Spinal cord (tissue), 10 donors: Measurements from ENCODE around the gene APOL6. TPM values are rescaled to one million over a fixed set of nuclear protein-coding genes. Genes with fewer than 3 reads are reported as not detected.

Experiments used
- DNase-seq, 6 donors: peaks; one replicate each; pipeline versions ENCODE4 v3.0.0 to v3.0.0-alpha.2; 2013 to 2015; ENCODE audit warnings: low spot score in 6 of 6, low read depth in 4 of 6
- H3K27ac ChIP-seq: one replicate; pipeline ENCODE4 v1.5.1; 2013; ENCODE audit warnings: low read depth, low read length, control low read depth
- H3K27me3 ChIP-seq: one replicate; pipeline ENCODE4 v1.6.1; 2013; ENCODE audit warnings: low read length; ENCODE audit not compliant: control insufficient read depth, insufficient read depth
- H3K36me3 ChIP-seq: one replicate; pipeline ENCODE4 v1.6.1; 2013; ENCODE audit warnings: low read length; ENCODE audit not compliant: control insufficient read depth, insufficient read depth
- H3K4me1 ChIP-seq: one replicate; pipeline ENCODE4 v1.6.1; 2013; ENCODE audit warnings: low read length; ENCODE audit not compliant: control insufficient read depth, insufficient read depth
- H3K4me3 ChIP-seq: one replicate; pipeline ENCODE4 v1.5.1; 2013; ENCODE audit warnings: low read depth, low read length, control low read depth
- H3K9me3 ChIP-seq: one replicate; pipeline ENCODE4 v1.6.1; 2013; ENCODE audit warnings: low read length; ENCODE audit not compliant: control insufficient read depth, insufficient read depth
- WGBS: methylation state at CpG from one replicate; pipeline ENCODE4 v1.1.5; 2013; ENCODE audit warnings: missing lambda C conversion rate; ENCODE audit not compliant: insufficient coverage; 5-methylcytosine and 5-hydroxymethylcytosine counted together
- polyA plus RNA-seq, 2 donors: library from polyadenylated mRNA; unstranded; fragments of 120-200 nt; gene quantifications; one replicate each; pipeline ENCODE4 v1.2.1, GENCODE V29; 2013; ENCODE audit not compliant: insufficient read length in 2 of 2
- total RNA-seq, 2 donors: library from RNA; depleted of rRNA in 1 of 2; stranded (reverse); fragments of 120-200 nt in 1 of 2; fragments of >200 nt in 1 of 2; gene quantifications; one replicate each; pipeline versions ENCODE4 v1.2.3 to v1.2.4, GENCODE V29; 2013 to 2014
- donor health status: healthy.

Gene APOL6
- total and polyA plus RNA-seq, 4 donors = 1.4 to 10.7 (median 5.9) TPM

DNA sequence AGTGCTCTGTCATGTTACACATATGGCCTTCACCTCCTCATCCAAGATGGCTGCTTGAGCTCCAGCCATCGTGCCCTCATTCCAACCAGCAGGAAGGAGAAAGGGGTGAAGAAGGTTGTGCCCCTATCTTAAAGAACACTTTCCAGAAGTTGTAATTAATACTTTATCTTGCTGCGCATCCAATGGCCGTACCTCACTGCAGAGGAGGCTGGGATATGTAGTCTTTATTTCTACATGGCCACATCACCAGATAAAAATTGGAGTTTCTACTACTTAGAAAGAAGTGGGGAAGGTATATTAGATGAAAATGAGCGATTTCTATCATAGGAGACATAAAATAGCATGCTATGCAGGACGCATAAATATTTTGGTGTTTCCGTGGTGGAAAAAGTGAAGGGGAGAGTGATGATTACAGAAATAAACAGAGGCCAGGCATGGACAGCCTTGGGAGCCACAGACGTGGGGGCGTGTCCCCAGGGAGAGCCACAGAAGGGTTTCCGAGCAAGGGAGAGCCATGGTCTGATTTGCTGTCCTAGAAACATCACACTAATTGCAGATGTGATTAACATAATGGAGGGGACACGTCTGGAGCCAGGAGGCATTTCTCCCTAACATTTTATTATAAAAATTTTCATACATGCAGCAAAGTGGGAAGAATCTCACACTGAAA lies 22.3 kb upstream of the APOL6 start:
- Histone ChIP-seq H3K27me3 (peaks cover 6% of the 10 kb centered on the region), H3K9me3 (no peaks in the 10 kb centered on the region), H3K36me3 (no peaks in the 10 kb centered on the region), H3K27ac (no peak overlapping the region), H3K4me3 (no peak overlapping the region), H3K4me1 (peaks cover 28% of the 10 kb centered on the region)
- 75% methylated on average over 4 of the region's 10 CpGs for WGBS
- no peak for DNase-seq

DNA sequence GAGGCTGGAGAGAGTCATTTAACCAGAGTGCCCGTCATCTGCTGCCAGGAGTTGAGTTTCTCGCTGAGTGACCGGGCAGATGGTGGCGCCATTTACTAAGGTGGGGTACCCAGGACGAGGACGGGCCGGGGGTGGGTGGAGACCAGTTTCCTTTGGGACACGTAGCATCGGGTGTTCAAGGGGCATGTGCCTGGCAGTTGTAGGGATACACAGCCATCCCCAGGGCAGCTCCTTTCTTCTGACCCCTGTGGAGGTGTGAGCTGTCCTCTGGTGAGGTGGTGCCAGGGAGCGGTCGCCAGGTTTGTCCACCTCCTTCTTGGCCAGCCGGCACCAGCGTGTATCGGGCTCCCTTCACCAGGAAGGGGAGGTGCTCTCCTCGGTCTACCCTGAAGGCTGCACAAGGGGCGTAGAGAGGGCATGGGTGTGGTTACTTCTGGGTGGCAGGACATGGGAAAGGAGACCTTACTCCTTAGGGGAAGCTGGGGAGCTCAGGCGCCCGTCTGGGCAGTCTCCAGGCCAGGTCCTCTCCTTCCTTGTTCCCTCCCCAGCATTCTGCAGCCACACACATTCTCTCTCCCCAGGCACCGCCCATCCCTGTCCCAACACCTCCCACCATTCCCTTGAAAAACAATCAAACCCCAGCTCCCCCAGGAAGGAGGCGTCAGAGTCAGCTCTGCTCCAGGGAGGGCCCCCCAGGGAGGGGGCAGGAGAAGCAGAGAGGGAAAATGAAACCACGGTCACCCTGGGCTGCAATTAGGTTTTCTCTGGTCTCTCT lies 20.8 kb upstream of the APOL6 start:
- H3K4me3 ChIP-seq = peak overlapping the region; percentile 36
- WGBS = under 1% methylated on average over 19 of the region's 21 CpGs
- no peaks in the 10 kb centered on the region for H3K36me3 ChIP-seq
- H3K27me3 ChIP-seq = peaks cover 6% of the 10 kb centered on the region
- H3K4me1 ChIP-seq = peaks cover 15% of the 10 kb centered on the region
- no peaks in the 10 kb centered on the region for H3K9me3 ChIP-seq
- H3K27ac ChIP-seq = peak overlapping the region; percentile 17
- peak in 2 of 6 donors; percentile 63 to 67 for DNase-seq

DNA sequence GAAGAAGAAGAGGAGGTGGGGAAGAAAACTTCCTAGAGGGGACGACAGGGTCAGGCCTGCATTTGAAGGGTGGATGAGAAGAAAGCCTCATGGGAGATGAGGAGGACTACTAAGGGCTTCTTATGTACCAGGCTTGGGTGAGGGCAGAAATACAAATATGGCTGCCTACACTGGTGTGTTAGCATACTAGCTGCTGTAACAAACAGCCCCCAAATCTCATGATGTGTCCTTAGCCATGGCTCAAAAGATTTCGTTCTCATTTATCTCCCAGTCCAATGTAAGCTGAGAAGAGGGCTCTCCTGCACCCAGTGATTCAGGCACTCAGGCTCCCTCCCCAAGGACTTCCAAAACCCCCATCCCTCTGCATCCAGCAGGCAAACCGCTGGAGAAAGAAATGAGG lies 19.5 kb upstream of the APOL6 start:
- Histone ChIP-seq H3K27me3 (peaks cover 6% of the 10 kb centered on the region), H3K4me1 (peaks cover 10% of the 10 kb centered on the region), H3K4me3 (no peak overlapping the region), H3K27ac (no peak overlapping the region), H3K9me3 (no peaks in the 10 kb centered on the region), H3K36me3 (no peaks in the 10 kb centered on the region)
- WGBS = 82% methylated on average over 2 of the region's 3 CpGs
- no peak for DNase-seq

DNA sequence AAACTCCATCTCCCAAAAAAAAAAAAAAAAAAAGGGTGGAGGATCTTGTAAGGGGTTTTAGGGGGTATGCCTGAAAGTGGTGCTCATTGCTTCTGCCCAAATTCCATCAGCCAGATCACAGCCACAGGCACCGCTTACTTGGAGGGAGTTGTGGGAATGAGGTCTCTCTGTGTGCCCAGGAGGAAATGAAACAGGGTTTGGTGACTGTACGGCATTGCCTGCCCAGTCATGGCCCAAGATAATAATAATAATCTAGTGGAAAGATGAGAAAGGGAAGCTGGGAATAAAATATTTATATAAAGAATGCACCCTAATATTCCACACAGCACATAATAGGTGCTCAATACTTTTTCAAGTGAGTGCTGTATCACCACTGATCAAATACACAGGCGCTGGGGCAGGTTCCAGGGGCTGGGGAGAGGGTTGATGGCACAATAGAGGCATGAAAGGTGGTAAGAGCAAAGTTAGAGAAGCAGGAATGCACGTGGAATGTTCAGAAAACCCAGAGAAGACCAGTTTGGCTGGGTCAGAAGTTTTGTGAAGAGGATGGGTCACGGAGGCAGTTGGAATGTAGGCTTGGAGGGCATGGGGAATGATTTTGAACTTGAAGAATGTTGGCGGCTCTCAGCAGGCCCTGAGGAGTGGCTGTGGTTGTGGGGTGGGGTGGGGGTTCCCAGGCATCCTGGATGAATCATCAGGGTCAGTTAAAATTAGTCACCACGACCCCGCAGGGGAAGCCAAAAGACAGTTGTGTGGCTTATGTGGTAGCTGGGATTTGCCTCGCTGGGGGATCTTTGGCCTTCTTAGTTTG lies 18.6 kb upstream of the APOL6 start:
- Histone ChIP-seq H3K36me3 (no peaks in the 10 kb centered on the region), H3K9me3 (no peaks in the 10 kb centered on the region), H3K4me1 (peaks cover 10% of the 10 kb centered on the region), H3K4me3 (no peak overlapping the region), H3K27ac (no peak overlapping the region), H3K27me3 (peaks cover 6% of the 10 kb centered on the region)
- WGBS = 46% methylated on average over 6 of the region's 9 CpGs
- DNase-seq = peak in 1 of 6 donors; percentile 32

DNA sequence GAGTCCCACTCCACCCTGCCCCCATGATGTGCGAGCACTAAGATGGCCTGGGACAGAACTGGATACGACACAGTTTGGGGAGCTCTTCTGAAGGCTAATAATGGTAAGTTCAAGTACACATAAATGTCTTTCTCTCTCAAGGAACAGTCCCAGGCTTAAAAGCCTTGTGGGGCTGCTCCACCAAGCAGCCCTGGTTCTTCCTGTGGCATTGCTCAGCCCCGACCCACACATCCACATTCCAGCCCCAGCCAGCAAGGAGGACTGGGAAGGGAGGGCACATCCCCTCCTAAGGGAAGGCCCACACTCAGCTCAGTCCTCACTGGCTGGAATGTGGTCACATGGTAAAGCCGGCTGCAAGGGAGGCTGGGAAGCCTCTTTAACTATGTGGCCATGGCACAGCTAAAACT lies 17.9 kb upstream of the APOL6 start:
- Histone ChIP-seq H3K4me3 (no peak overlapping the region), H3K4me1 (peaks cover 10% of the 10 kb centered on the region), H3K9me3 (no peaks in the 10 kb centered on the region), H3K36me3 (no peaks in the 10 kb centered on the region), H3K27me3 (peaks cover 6% of the 10 kb centered on the region), H3K27ac (no peak overlapping the region)
- 60% methylated on average over 2 of the region's 4 CpGs for WGBS
- no peak for DNase-seq

DNA sequence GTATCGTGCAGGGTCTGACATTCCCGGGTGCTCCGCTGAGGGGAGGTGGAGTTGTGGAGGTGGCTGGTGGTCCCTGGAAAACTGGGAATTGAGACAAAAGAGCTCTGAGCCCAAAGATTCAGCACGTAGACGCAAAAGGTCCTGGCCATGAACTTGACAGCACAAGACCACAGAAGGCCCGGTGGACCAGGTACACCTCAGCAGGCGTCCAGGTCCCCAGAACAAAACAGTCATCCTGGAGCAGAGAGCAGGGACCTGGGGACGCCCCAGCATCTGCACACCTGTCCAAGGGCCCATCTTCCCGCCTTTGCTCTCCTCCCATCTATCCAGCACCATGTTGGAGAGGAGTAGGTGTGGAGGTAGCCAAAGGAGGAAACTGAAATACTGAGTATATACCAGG lies 17.4 kb upstream of the APOL6 start:
- no peaks in the 10 kb centered on the region for H3K36me3 ChIP-seq
- no peak for DNase-seq
- H3K27ac ChIP-seq = no peak overlapping the region
- H3K4me1 ChIP-seq = peaks cover 10% of the 10 kb centered on the region
- no peak overlapping the region for H3K4me3 ChIP-seq
- peaks cover 6% of the 10 kb centered on the region for H3K27me3 ChIP-seq
- WGBS = 100% methylated on average over 7 of the region's 9 CpGs
- H3K9me3 ChIP-seq = no peaks in the 10 kb centered on the region

DNA sequence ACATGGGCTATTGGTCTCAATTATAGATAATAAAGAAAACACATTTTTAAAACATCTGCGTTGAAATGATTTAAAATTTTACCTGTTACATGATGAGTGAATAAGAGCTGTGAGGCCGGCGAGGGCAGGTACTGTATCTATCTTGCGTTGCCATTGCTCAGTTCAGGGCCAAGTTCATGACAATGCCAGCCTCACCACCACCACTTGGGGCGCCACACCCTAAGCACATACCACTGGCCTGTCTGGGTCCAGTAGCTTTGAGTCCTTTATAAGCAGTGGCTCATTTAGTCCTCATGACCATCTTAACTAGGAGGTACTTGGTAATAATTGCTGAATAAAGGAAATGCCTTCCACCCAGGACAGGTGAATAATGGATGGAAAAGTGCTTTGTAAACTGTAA lies 16.6 kb upstream of the APOL6 start:
- no peak for DNase-seq
- WGBS = no CpG with 5 or more reads among the region's 5 CpGs
- Histone ChIP-seq H3K9me3 (no peaks in the 10 kb centered on the region), H3K4me1 (peaks cover 10% of the 10 kb centered on the region), H3K4me3 (no peak overlapping the region), H3K36me3 (no peaks in the 10 kb centered on the region), H3K27me3 (peaks cover 6% of the 10 kb centered on the region), H3K27ac (no peak overlapping the region)

DNA sequence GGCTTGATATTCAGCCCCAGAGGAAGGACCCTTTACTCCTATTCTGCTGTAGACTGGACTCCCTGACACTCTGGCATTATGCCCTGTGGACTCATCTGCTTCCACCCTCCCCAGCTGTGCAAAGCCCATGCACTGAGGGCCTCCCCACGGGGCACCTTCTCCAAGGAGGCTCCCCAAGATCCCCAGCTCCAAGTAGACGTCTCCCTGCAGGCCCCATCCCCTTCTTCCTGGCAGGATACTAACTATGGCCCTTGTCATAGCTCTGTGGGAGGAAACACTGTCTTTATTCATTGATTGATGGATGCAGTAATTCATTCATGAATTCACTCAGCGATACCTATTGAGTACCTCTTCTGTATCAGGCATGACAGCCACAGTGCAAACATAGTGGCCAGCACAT lies 15.3 kb upstream of the APOL6 start:
- Histone ChIP-seq H3K4me3 (no peak overlapping the region), H3K27me3 (peaks cover 2% of the 10 kb centered on the region), H3K27ac (no peak overlapping the region), H3K9me3 (no peaks in the 10 kb centered on the region), H3K36me3 (no peaks in the 10 kb centered on the region), H3K4me1 (peaks cover 6% of the 10 kb centered on the region)
- no peak for DNase-seq
- no CpG with 5 or more reads among the region's 3 CpGs for WGBS

DNA sequence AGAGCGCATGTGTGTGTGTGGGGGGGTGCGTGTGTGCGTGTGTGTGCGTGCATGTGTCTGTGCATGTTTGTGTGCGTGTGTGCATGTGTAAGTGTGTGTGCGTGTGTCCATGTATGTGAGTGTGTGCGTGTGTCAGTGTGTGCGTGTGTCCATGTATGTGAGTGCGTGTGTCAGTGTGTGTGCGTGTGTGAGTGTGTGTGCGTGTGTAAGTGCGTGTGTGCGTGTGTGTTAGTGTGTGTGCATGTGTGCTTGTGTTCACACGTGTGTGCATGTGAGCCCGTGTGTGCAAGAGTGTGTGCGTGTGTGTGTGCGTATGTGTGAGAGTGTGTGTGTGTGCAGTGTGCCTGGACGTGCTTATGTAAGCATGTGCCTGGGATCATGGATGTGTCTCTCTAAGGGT lies 14.7 kb upstream of the APOL6 start:
- Histone ChIP-seq H3K4me1 (peaks cover 12% of the 10 kb centered on the region), H3K27me3 (peaks cover under 1% of the 10 kb centered on the region), H3K9me3 (no peaks in the 10 kb centered on the region), H3K27ac (no peak overlapping the region), H3K36me3 (no peaks in the 10 kb centered on the region), H3K4me3 (no peak overlapping the region)
- 95% methylated on average over 17 of the region's 18 CpGs for WGBS
- no peak for DNase-seq
